Neural progenitor cell (in vitro differentiated cells): ENCODE data around the gene NRGN. TPM values are rescaled to one million over a fixed set of nuclear protein-coding genes. Genes with fewer than 3 reads are reported as not detected.

ENCODE experiments used
- DNase-seq: peaks from one replicate; pipeline ENCODE4 v3.0.0-alpha.2; 2016; ENCODE audit warnings: low spot score
- H2AFZ ChIP-seq: fragments of 200-600 bp; sonication (generic); replicated peaks from 2 replicates; pipeline ENCODE4 v1.6.1; 2016; ENCODE audit warnings: antibody characterized with exemption
- H3F3A ChIP-seq: fragments of 200-600 bp; sonication (generic); 2 replicates; pipeline ENCODE4 v1.6.1; 2016; ENCODE audit warnings: antibody characterized with exemption, low read depth
- H3K27ac ChIP-seq: fragments of 200-600 bp; sonication (generic); 2 replicates; pipeline ENCODE4 v1.5.1; 2016; ENCODE audit warnings: mild to moderate bottlenecking
- H3K27me3 ChIP-seq: fragments of 200-600 bp; sonication (generic); 2 replicates; pipeline ENCODE4 v1.6.1; 2016; ENCODE audit warnings: mild to moderate bottlenecking, moderate library complexity
- H3K36me3 ChIP-seq: fragments of 200-600 bp; sonication (generic); 2 replicates; pipeline ENCODE4 v1.5.1; 2016
- H3K4me1 ChIP-seq: fragments of 200-600 bp; sonication (generic); 2 replicates; pipeline ENCODE4 v1.6.1; 2016; ENCODE audit warnings: mixed run types
- H3K4me2 ChIP-seq: fragments of 200-600 bp; sonication (generic); 2 replicates; pipeline ENCODE4 v1.6.1; 2016
- H3K4me3 ChIP-seq: fragments of 200-600 bp; sonication (generic); 2 replicates; pipeline ENCODE4 v1.5.1; 2016
- H3K79me2 ChIP-seq: fragments of 200-600 bp; sonication (generic); 2 replicates; pipeline ENCODE4 v1.6.1; 2016; ENCODE audit warnings: low read depth
- H3K9ac ChIP-seq: fragments of 200-600 bp; sonication (generic); 2 replicates; pipeline ENCODE4 v1.6.1; 2016
- H3K9me3 ChIP-seq: fragments of 200-600 bp; sonication (generic); 2 replicates; pipeline ENCODE4 v1.5.1; 2016; ENCODE audit warnings: low read depth
- H4K20me1 ChIP-seq: fragments of 200-600 bp; sonication (generic); 2 replicates; pipeline ENCODE4 v1.6.1; 2016; ENCODE audit warnings: low read depth
- H3K27ac Mint-ChIP-seq: 3 replicates; pipeline ENCODE4 v1.8.0; 2021; ENCODE audit warnings: mixed read lengths
- H3K27me3 Mint-ChIP-seq: 2 replicates; pipeline ENCODE4 v1.8.0; 2022; ENCODE audit warnings: low read depth, mild to moderate bottlenecking, inconsistent platforms, moderate library complexity, mixed read lengths; ENCODE audit not compliant: insufficient read depth
- H3K36me3 Mint-ChIP-seq: 3 replicates; pipeline ENCODE4 v1.8.0; 2021; ENCODE audit warnings: mixed read lengths
- H3K4me1 Mint-ChIP-seq: 3 replicates; pipeline ENCODE4 v1.8.0; 2021; ENCODE audit warnings: mixed read lengths
- H3K4me3 Mint-ChIP-seq: 3 replicates; pipeline ENCODE4 v1.8.0; 2021; ENCODE audit warnings: mild to moderate bottlenecking, moderate library complexity, mixed read lengths
- H3K9me3 Mint-ChIP-seq: 3 replicates; pipeline ENCODE4 v1.8.0; 2020; ENCODE audit warnings: mixed read lengths
- EZH2 ChIP-seq: fragments of 200-600 bp; sonication (generic); IDR thresholded peaks from 2 replicates; pipeline ENCODE4 v1.6.1; 2017; ENCODE audit warnings: antibody characterized with exemption, mild to moderate bottlenecking, moderate library complexity
- EZH2phosphoT487 ChIP-seq: fragments of 200-600 bp; sonication (generic); IDR thresholded peaks from 2 replicates; pipeline ENCODE4 v1.6.1; 2017; ENCODE audit warnings: antibody characterized with exemption
- total RNA-seq: library from RNA; depleted of rRNA; stranded (reverse); fragments of >200 nt; gene quantifications from 2 replicates; pipeline ENCODE4 v1.2.3, GENCODE V29; 2015; ENCODE audit warnings: low replicate concordance
- TF ChIP-seq, protein P1 (sequence below): fragments of 200-600 bp; sonication (generic); IDR thresholded peaks from 2 replicates; pipeline ENCODE4 v1.5.1; 2017; ENCODE audit warnings: antibody characterized with exemption, mild to moderate bottlenecking

NRGN gene
- total RNA-seq, 1 donor from 2014 or later: 0.39 TPM

DNA sequence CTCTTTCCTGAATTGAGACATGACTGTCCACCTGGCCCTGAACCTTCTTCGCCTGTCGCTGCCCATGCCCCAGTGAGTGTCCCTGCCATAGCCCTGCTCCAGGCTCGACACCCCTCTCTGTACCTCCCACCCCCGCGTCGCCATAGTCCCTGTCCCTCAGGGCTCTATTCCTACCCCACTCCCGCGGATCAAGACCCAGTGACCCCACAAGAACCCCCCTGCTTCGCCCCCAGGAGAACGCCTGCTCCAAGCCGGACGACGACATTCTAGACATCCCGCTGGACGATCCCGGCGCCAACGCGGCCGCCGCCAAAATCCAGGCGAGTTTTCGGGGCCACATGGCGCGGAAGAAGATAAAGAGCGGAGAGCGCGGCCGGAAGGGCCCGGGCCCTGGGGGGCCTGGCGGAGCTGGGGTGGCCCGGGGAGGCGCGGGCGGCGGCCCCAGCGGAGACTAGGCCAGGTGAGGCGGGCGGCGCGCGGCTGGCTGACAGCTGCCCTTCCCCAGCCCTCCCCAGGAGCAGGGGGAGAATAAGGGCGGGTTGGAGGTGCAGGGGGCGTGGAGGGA lies 5.6 kb downstream of the NRGN start:
- H3K9ac ChIP-seq: no peak overlapping the region
- H3K9me3 ChIP-seq: no peaks in the 10 kb centered on the region
- no peak overlapping the region for H3K27ac ChIP-seq
- Mint-ChIP-seq H3K4me3 (peak overlapping the region; percentile 62), H3K27ac (no peak overlapping the region), H3K27me3 (peaks cover 70% of the 10 kb centered on the region), H3K4me1 (peaks cover 25% of the 10 kb centered on the region), H3K9me3 (peaks cover 26% of the 10 kb centered on the region), H3K36me3 (peaks cover 30% of the 10 kb centered on the region)
- no peaks in the 10 kb centered on the region for H3K36me3 ChIP-seq
- TF ChIP-seq, protein P1, sequence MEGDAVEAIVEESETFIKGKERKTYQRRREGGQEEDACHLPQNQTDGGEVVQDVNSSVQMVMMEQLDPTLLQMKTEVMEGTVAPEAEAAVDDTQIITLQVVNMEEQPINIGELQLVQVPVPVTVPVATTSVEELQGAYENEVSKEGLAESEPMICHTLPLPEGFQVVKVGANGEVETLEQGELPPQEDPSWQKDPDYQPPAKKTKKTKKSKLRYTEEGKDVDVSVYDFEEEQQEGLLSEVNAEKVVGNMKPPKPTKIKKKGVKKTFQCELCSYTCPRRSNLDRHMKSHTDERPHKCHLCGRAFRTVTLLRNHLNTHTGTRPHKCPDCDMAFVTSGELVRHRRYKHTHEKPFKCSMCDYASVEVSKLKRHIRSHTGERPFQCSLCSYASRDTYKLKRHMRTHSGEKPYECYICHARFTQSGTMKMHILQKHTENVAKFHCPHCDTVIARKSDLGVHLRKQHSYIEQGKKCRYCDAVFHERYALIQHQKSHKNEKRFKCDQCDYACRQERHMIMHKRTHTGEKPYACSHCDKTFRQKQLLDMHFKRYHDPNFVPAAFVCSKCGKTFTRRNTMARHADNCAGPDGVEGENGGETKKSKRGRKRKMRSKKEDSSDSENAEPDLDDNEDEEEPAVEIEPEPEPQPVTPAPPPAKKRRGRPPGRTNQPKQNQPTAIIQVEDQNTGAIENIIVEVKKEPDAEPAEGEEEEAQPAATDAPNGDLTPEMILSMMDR: no peak
- TF ChIP-seq EZH2phosphoT487 (peak; percentile 95), EZH2 (peak; percentile 97)
- H2AFZ ChIP-seq: peak overlapping the region; percentile 49
- H3K27me3 ChIP-seq: peaks cover 100% of the 10 kb centered on the region
- H3K79me2 ChIP-seq: no peaks in the 10 kb centered on the region
- peak overlapping the region; percentile 49 for H3K4me3 ChIP-seq
- DNase-seq: peak; percentile 38
- peaks cover 6% of the 10 kb centered on the region for H3F3A ChIP-seq
- H4K20me1 ChIP-seq: peaks cover 35% of the 10 kb centered on the region
- H3K4me1 ChIP-seq: peaks cover 14% of the 10 kb centered on the region
- peak overlapping the region; percentile 92 for H3K4me2 ChIP-seq

DNA sequence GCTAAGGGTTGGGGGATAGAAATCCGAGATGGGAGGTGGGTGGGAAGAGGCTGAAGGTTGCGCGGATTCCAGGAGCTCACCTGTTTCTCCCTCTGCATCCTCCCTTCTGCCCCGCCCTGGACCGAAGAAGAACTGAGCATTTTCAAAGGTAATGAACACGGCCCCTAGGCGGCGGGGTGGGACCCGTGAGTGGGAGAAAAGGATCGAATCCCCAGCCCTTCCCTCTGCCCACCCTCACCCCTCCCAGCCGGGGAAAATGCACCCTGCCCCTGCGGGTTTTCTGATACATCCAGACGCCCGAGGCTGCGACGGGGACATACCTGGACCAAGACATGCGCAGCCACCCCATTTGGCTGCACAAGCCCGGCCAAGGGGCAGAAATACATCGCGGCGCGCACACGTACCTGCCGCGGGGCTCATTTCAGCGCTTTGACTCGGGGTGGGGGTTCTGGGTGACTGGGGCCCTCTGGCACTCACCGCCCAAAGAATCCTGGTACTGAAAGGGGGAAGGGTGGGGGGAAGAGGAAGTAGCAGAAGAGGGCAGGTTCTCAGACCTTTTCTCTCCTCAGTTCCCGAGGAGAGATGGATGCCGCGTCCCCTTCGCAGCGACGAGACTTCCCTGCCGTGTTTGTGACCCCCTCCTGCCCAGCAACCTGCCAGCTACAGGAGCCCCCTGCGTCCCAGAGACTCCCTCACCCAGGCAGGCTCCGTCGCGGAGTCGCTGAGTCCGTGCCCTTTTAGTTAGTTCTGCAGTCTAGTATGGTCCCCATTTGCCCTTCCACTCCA lies 6.3 kb downstream of the NRGN start:
- H3K4me2 ChIP-seq: peak overlapping the region; percentile 92
- peak overlapping the region; percentile 49 for H3K4me3 ChIP-seq
- H3K27me3 Mint-ChIP-seq: peaks cover 71% of the 10 kb centered on the region
- H3K79me2 ChIP-seq: no peaks in the 10 kb centered on the region
- no peak overlapping the region for H3K27ac ChIP-seq
- H3K9me3 Mint-ChIP-seq: peaks cover 26% of the 10 kb centered on the region
- H3K36me3 Mint-ChIP-seq: peaks cover 30% of the 10 kb centered on the region
- H3K9me3 ChIP-seq: no peaks in the 10 kb centered on the region
- H3K36me3 ChIP-seq: no peaks in the 10 kb centered on the region
- DNase-seq: peak; percentile 50
- H3K27me3 ChIP-seq: peaks cover 100% of the 10 kb centered on the region
- peaks cover 30% of the 10 kb centered on the region for H4K20me1 ChIP-seq
- peaks cover 14% of the 10 kb centered on the region for H3K4me1 ChIP-seq
- H3K4me3 Mint-ChIP-seq: peak overlapping the region; percentile 78
- peak overlapping the region; percentile 92 for H2AFZ ChIP-seq
- peaks cover 5% of the 10 kb centered on the region for H3F3A ChIP-seq
- H3K4me1 Mint-ChIP-seq: peaks cover 22% of the 10 kb centered on the region
- H3K9ac ChIP-seq: no peak overlapping the region
- no peak overlapping the region for H3K27ac Mint-ChIP-seq
- TF ChIP-seq EZH2 (peak; percentile 83), EZH2phosphoT487 (peak; percentile 57)
- TF ChIP-seq, protein P1: peak; percentile 44

DNA sequence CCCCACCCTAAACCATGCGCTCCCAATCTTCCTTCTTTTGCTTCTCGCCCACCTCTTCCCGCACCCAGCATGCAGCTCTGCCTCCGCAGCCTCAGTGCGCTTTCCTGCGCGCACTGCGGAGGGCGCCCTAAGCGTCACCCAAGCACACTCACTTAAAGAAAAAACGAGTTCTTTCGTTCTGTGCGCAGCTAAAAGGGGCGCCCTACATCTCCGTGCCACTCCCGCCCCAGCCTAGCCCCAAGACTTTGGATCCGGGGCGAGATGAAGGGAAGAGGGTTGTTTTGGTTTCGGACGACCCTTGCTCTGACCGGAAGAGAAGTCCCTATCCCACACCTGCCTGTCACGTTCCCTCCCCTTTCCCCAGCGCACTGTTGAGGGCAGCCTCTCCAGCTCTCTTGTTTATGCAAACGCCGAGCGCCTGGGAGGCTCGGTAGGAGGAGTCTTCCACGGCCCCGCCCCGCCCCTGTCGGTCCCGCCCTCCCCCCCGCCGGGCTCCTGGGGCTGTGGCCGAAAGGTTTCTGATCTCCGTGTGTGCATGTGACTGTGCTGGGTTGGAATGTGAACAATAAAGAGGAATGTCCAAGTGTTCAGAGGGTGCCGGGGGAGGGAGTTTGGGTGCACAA lies 7.0 kb downstream of the NRGN start:
- Histone ChIP-seq H3K4me2 (peak overlapping the region; percentile 92), H3K36me3 (no peaks in the 10 kb centered on the region), H3K4me3 (peak overlapping the region; percentile 49), H3K27ac (no peak overlapping the region), H3K9me3 (no peaks in the 10 kb centered on the region), H2AFZ (peak overlapping the region; percentile 92), H4K20me1 (peaks cover 24% of the 10 kb centered on the region), H3F3A (peaks cover 5% of the 10 kb centered on the region), H3K4me1 (peaks cover 14% of the 10 kb centered on the region), H3K9ac (no peak overlapping the region), H3K27me3 (peaks cover 100% of the 10 kb centered on the region), H3K79me2 (no peaks in the 10 kb centered on the region)
- peak; percentile 83 for DNase-seq
- Mint-ChIP-seq H3K4me1 (peaks cover 17% of the 10 kb centered on the region), H3K27ac (no peak overlapping the region), H3K36me3 (peaks cover 30% of the 10 kb centered on the region), H3K4me3 (peak overlapping the region; percentile 78), H3K9me3 (peaks cover 26% of the 10 kb centered on the region), H3K27me3 (peaks cover 73% of the 10 kb centered on the region)
- TF ChIP-seq EZH2: no peak
- TF ChIP-seq, protein P1: peak; percentile 64
